GM12878 (cell line): ENCODE results near the gene ZCWPW2. TPM values are rescaled to one million over a fixed set of nuclear protein-coding genes. Genes with fewer than 3 reads are reported as not detected.

Experiments
- ATAC-seq: fragments of 200-7000 bp; cut with Tn5 transposase; 3 replicates; pipeline ENCODE4 v1.9.1; 2020; ENCODE audit warnings: mild to moderate bottlenecking, moderate library complexity
- BruUV-seq: library from RNA; stranded (reverse); fragments of 400-500 nt; replicated peaks from 2 replicates; lab custom pipeline; 2021; lab: Mats Ljungman, UMichigan
- CTCF ChIA-PET: fragments of 300-600 bp; sonication (Branson Sonifier 250); formaldehyde crosslinking; extraction: SDS; loops from one replicate; lab custom pipeline; 2021; ENCODE audit warnings: inconsistent platforms; lab: Yijun Ruan, JAX
- POLR2A ChIA-PET: fragments of 350-600 bp; formaldehyde crosslinking; extraction: SDS; loops from one replicate; lab custom pipeline; 2021; ENCODE audit warnings: inconsistent platforms; lab: Charles Lee
- RAD21 ChIA-PET: fragments of 300-600 bp; sonication (Branson Sonifier 250); formaldehyde crosslinking; loops from one replicate; lab custom pipeline; 2023; ENCODE audit warnings: antibody characterized with exemption; ENCODE audit not compliant: unreplicated experiment; lab: Charles Lee
- SMC1A ChIA-PET: fragments of 300-600 bp; sonication (Branson Sonifier 250); formaldehyde crosslinking; loops from one replicate; lab custom pipeline; 2023; ENCODE audit not compliant: unreplicated experiment, uncharacterized antibody; lab: Charles Lee
- DNase-seq: peaks from one replicate; pipeline ENCODE4 v3.0.0-alpha.2; 2011; ENCODE audit warnings: low read depth, low spot score
- FAIRE-seq: peaks from 3 replicates; lab custom pipeline; 2011; peaks lifted over from hg19 to GRCh38; lab: Jason Lieb, UNC
- H2AFZ ChIP-seq: 2 replicates; pipeline ENCODE4 v1.6.0; 2011; ENCODE audit warnings: low read depth, low read length, control low read depth; ENCODE audit not compliant: control insufficient read depth
- H3K27ac ChIP-seq: 2 replicates; pipeline ENCODE4 v1.5.1; 2011; ENCODE audit warnings: control low read depth; ENCODE audit not compliant: control insufficient read depth, insufficient read depth
- H3K27me3 ChIP-seq, 2 experiments: replicated peaks in 1 of 2; 2 replicates each; pipeline versions ENCODE4 v1.6.0 to v1.6.1; 2011; ENCODE audit warnings: low read length in 1 of 2; ENCODE audit not compliant: control insufficient read depth in 2 of 2, insufficient read depth in 2 of 2
- H3K36me3 ChIP-seq, 2 experiments: 2 replicates each; pipeline ENCODE4 v1.5.1; 2011; ENCODE audit warnings: low read length in 1 of 2; ENCODE audit not compliant: control insufficient read depth in 2 of 2, insufficient read depth in 2 of 2
- H3K4me1 ChIP-seq: 2 replicates; pipeline ENCODE4 v1.6.1; 2011; ENCODE audit warnings: mild to moderate bottlenecking, low read length, moderate library complexity, mixed read lengths; ENCODE audit not compliant: control insufficient read depth, insufficient read depth
- H3K4me2 ChIP-seq: 2 replicates; pipeline ENCODE4 v1.6.0; 2011; ENCODE audit warnings: control low read depth; ENCODE audit not compliant: control insufficient read depth, insufficient read depth
- H3K4me3 ChIP-seq: fragments of 200-600 bp; sonication (generic); 2 replicates; pipeline ENCODE4 v1.5.1; 2016
- H3K79me2 ChIP-seq: 2 replicates; pipeline ENCODE4 v1.6.0; 2011; ENCODE audit warnings: low read length; ENCODE audit not compliant: control insufficient read depth, insufficient read depth
- H3K9ac ChIP-seq: 2 replicates; pipeline ENCODE4 v1.8.0; 2011; ENCODE audit warnings: low read length, control low read depth, mixed read lengths; ENCODE audit not compliant: control insufficient read depth, insufficient read depth
- H3K9me3 ChIP-seq: replicated peaks from 3 replicates; pipeline ENCODE4 v1.5.1; 2011; ENCODE audit warnings: mild to moderate bottlenecking, low read length; ENCODE audit not compliant: control insufficient read depth, insufficient read depth
- H4K20me1 ChIP-seq: 2 replicates; pipeline ENCODE4 v1.6.0; 2011; ENCODE audit not compliant: control insufficient read depth, insufficient read depth
- ATF2 ChIP-seq: IDR thresholded peaks from 2 replicates; pipeline ENCODE4 v1.6.1; 2012; ENCODE audit warnings: low read length, inconsistent platforms
- CTCF ChIP-seq, 3 experiments: IDR thresholded peaks in 2 of 3; conservative IDR thresholded peaks in 1 of 3; 2 replicates each; pipeline ENCODE4 v1.5.1; 2011; ENCODE audit warnings: low read depth in 3 of 3, low read length in 3 of 3, mild to moderate bottlenecking in 3 of 3, control low read depth in 2 of 3, moderate library complexity in 2 of 3, inconsistent platforms in 1 of 3, mixed read lengths in 1 of 3; ENCODE audit not compliant: control insufficient read depth in 2 of 3, insufficient read depth in 1 of 3; ENCODE audit errors: extremely low read depth in 1 of 3
- EGR1 ChIP-seq, 2 experiments: IDR thresholded peaks; 1 replicate in 1 of 2; 2 replicates in 1 of 2; pipeline ENCODE4 v1.6.1; 2011 to 2012; ENCODE audit warnings: low read depth in 2 of 2, low read length in 2 of 2, borderline replicate concordance in 1 of 2, mild to moderate bottlenecking in 1 of 2, moderate library complexity in 1 of 2
- NBN ChIP-seq: fragments of 450-650 bp; IDR thresholded peaks from 2 replicates; pipeline ENCODE4 v1.6.1; 2016
- RAD21 ChIP-seq: IDR thresholded peaks from 2 replicates; pipeline ENCODE4 v1.6.1; 2011; ENCODE audit warnings: mild to moderate bottlenecking, low read depth, low read length, moderate library complexity; ENCODE audit not compliant: insufficient read depth
- SMC3 ChIP-seq: IDR thresholded peaks from 2 replicates; pipeline ENCODE4 v1.6.1; 2011; ENCODE audit warnings: low read length, improper control_type of control experiment, borderline replicate concordance
- ZNF24 ChIP-seq: fragments of 450-650 bp; IDR thresholded peaks from 2 replicates; pipeline ENCODE4 v1.6.1; 2017; ENCODE audit warnings: antibody characterized with exemption, mild to moderate bottlenecking
- ZNF592 ChIP-seq: fragments of 450-650 bp; IDR thresholded peaks from 2 replicates; pipeline ENCODE4 v1.6.1; 2017; ENCODE audit warnings: mild to moderate bottlenecking, moderate library complexity
- WGBS: methylation state at CpG from one replicate; pipeline ENCODE4 v1.1.6; 2016; ENCODE audit warnings: low lambda C conversion rate; ENCODE audit not compliant: insufficient replicate concordance, insufficient coverage; ENCODE audit errors: missing lambda C conversion rate; 5-methylcytosine and 5-hydroxymethylcytosine counted together
- in situ Hi-C: fragments of 300-500 bp; cut with MboI; formaldehyde crosslinking; loops from 9 replicates; pipeline ENCODE4 v1.14.3; 2018; ENCODE audit warnings: mixed read lengths
- intact Hi-C: fragments of 100-400 bp; cut with micrococcal nuclease; formaldehyde crosslinking; loops from one replicate; pipeline ENCODE4 v1.14.2; 2022; ENCODE audit not compliant: unreplicated experiment
- polyA plus RNA-seq, 11 experiments: library from polyadenylated mRNA; depleted of rRNA in 4 of 11; unstranded in 6 of 11; stranded (reverse) in 5 of 11; fragments of >200 nt; fragmentation: Nextera tagmentation in 4 of 11; fragmentation: Illumina TruSeq in 1 of 11; extraction: Ambion mirVana in 4 of 11; extraction: Trizol in 1 of 11; gene quantifications; 1 replicate in 1 of 11; 2 replicates in 10 of 11; pipeline versions ENCODE4 v1.2.1 to v1.2.3, GENCODE V29; 2011 to 2016; ENCODE audit warnings: inconsistent platforms in 2 of 11, missing spikeins in 2 of 11, low read depth in 1 of 11
- total RNA-seq, 4 experiments: library from RNA; depleted of rRNA in 3 of 4; stranded (reverse); fragments of >200 nt in 3 of 4; fragmentation: Illumina TruSeq in 1 of 4; extraction: Trizol in 1 of 4; gene quantifications; 2 replicates each; pipeline versions ENCODE4 v1.2.1 to v1.2.3, GENCODE V29; 2013 to 2021

ZCWPW2 gene
- total and polyA plus RNA-seq, 10 of the 15 experiments (the other 5 are each of a cell fraction or from before 2014, with no cell fraction given): 0.09 to 0.38 (median 0.22) TPM; not detected in 3

- no peak overlapping the region for H3K27ac ChIP-seq
- intact Hi-C loops: loop anchor here (1.0 to 5.0 kb wide), 2 partner anchors 316 to 616 kb away; no protein-coding TSS in a partner anchor
- H3K36me3 ChIP-seq: peaks cover 0 to 13% of the 10 kb centered on the region in 2 experiments; a peak in 3 of 4 replicates
- FAIRE-seq (peak; percentile 52), ATAC-seq (peak; percentile 32; the same call in 2 of the 3 replicates), DNase-seq (no peak)
- H3K4me2 ChIP-seq: no peak overlapping the region
- H4K20me1 ChIP-seq: no peaks in the 10 kb centered on the region
- WGBS: 34% methylated on average over 4 of the region's 4 CpGs
- in situ Hi-C loops: loop anchor here (25.0 kb wide), 1 partner anchor 1191 kb away; no protein-coding TSS in a partner anchor
- no peak overlapping the region for H2AFZ ChIP-seq
- no peak overlapping the region for H3K9ac ChIP-seq
- no peaks in the 10 kb centered on the region for H3K79me2 ChIP-seq
- BruUV-seq: no TSS peak
- ChIA-PET RAD21 (interaction anchor here (0.9 to 7.0 kb wide), 39 partner anchors 9 to 1194 kb away, joined by 3 to 186 read pairs (median 5); partner anchors contain the start of genes AZI2, CMC1, EOMES and ZCWPW2), SMC1A (interaction anchor here (0.8 to 7.9 kb wide), 42 partner anchors 9 to 874 kb away, joined by 3 to 139 read pairs (median 6); partner anchors contain the start of genes AZI2, EOMES and ZCWPW2), POLR2A (interaction anchor here (0.9 to 2.8 kb wide), 7 partner anchors 20 to 970 kb away, joined by 3 to 12 read pairs (median 3); partner anchors contain the start of genes AZI2, EOMES and ZCWPW2), CTCF (interaction anchor here (0.6 to 7.1 kb wide), 51 partner anchors 9 to 979 kb away, joined by 3 to 140 read pairs (median 5); partner anchors contain the start of genes AZI2, EOMES and ZCWPW2)
- no peak overlapping the region for H3K4me3 ChIP-seq
- TF ChIP-seq ZNF592 (no peak), RAD21 (peak; percentile 49), ZNF24 (peak; percentile 93), SMC3 (peak; percentile 64; the same call in 1 of the 2 replicates), CTCF (IDR thresholded peaks at IDR 0.05 in 2 of 3, conservative IDR thresholded peaks at IDR 0.05 in 1 of 3; ENCODE audit: control insufficient read depth in 2 of 3, extremely low read depth in 1 of 3, insufficient read depth in 1 of 3, low read depth in 3 of 3, low read length in 3 of 3) (peak in 2 of 3 experiments; percentile 28 to 60; a peak in 4 of 6 replicates), NBN (0 out of 2 replicates have a peak, but pooled peaks have one; percentile 18), ATF2 (0 out of 2 replicates have a peak, but pooled peaks have one; percentile 36), EGR1 (IDR thresholded peaks at IDR 0.05; ENCODE audit: borderline replicate concordance in 1 of 2, low read depth in 2 of 2, low read length in 2 of 2) (no peak)
- H3K27me3 ChIP-seq: no peaks in the 10 kb centered on the region
- no peaks in the 10 kb centered on the region for H3K9me3 ChIP-seq
- H3K4me1 ChIP-seq: no peaks in the 10 kb centered on the region
These were observed 20.1 kb upstream of the ZCWPW2 start for GRCh38 chr3:28328188-28329151.
